ENCODE measurements around the gene TENT4A. TPM values are rescaled to one million over a fixed set of nuclear protein-coding genes. Genes with fewer than 3 reads are reported as not detected.

TENT4A gene
- total RNA-seq, 1 experiment from 2014 or later: 29.2 TPM

GRCh38 chr5:6704361-6704851 is 8.8 kb upstream of the TENT4A start:
- H3K27ac Mint-ChIP-seq: no peak overlapping the region

GRCh38 chr5:6705088-6705487 is 8.1 kb upstream of the TENT4A start:
- DNase-seq (ENCODE audit: low spot score) (no peak), ATAC-seq (no peak)
- Mint-ChIP-seq H3K9me3 (no peaks in the 10 kb centered on the region), H3K4me1 (peaks cover 17% of the 10 kb centered on the region), H3K36me3 (no peaks in the 10 kb centered on the region), H3K27me3 (ENCODE audit: low read depth) (peaks cover 4% of the 10 kb centered on the region), H3K4me3 (no peak overlapping the region), H3K27ac (no peak overlapping the region)
- TF ChIP-seq USF1 (CRISPR knock-in tag; IDR thresholded peaks at IDR 0.05): no peak
- no peak for TF ChIP-seq GRHL2 (CRISPR knock-in tag; IDR thresholded peaks at IDR 0.05; ENCODE audit: insufficient replicate concordance, severe bottlenecking)
- TF ChIP-seq CREM (CRISPR knock-in tag; IDR thresholded peaks at IDR 0.05): no peak
- TF ChIP-seq ATF2 (CRISPR knock-in tag; IDR thresholded peaks at IDR 0.05; ENCODE audit: borderline replicate concordance, low read depth): no peak
- TF ChIP-seq ESRRA (CRISPR knock-in tag; IDR thresholded peaks at IDR 0.05; ENCODE audit: borderline replicate concordance): no peak
- TF ChIP-seq MYBL2 (CRISPR knock-in tag; IDR thresholded peaks at IDR 0.05): no peak
- TF ChIP-seq PRRX2 (CRISPR knock-in tag; IDR thresholded peaks at IDR 0.05): no peak
- TF ChIP-seq CDX4 (CRISPR knock-in tag; IDR thresholded peaks at IDR 0.05; ENCODE audit: borderline replicate concordance): no peak
- no peak for TF ChIP-seq ATF1 (CRISPR knock-in tag; IDR thresholded peaks at IDR 0.05)
- no peak for TF ChIP-seq NR1H2 (CRISPR knock-in tag; IDR thresholded peaks at IDR 0.05)
- no peak for TF ChIP-seq ZNF396 (CRISPR knock-in tag; IDR thresholded peaks at IDR 0.05; ENCODE audit: borderline replicate concordance)
- no peak for TF ChIP-seq FOXP1 (CRISPR knock-in tag; IDR thresholded peaks at IDR 0.05; ENCODE audit: borderline replicate concordance)
- TF ChIP-seq SP1 (CRISPR knock-in tag; conservative IDR thresholded peaks at IDR 0.05): no peak
- ChIA-PET POLR2A (no interaction called here), CTCF (no interaction called here)

More at GRCh38 chr5:6704361-6704851, 8.8 kb upstream of the TENT4A start:
- H3K4me1 Mint-ChIP-seq: peaks cover 21% of the 10 kb centered on the region
- no peak overlapping the region for H3K4me3 Mint-ChIP-seq
- ATAC-seq: no peak
- POLR2A ChIA-PET: no interaction called here
- TF ChIP-seq ZNF317 (CRISPR knock-in tag; IDR thresholded peaks at IDR 0.05; ENCODE audit: borderline replicate concordance, low read depth) (no peak), ELF4 (CRISPR knock-in tag; IDR thresholded peaks at IDR 0.05; ENCODE audit: low read depth) (no peak), ZNF219 (CRISPR knock-in tag; IDR thresholded peaks at IDR 0.05; ENCODE audit: borderline replicate concordance) (no peak), USF1 (CRISPR knock-in tag; IDR thresholded peaks at IDR 0.05) (no peak), ZNF121 (CRISPR knock-in tag; IDR thresholded peaks at IDR 0.05) (no peak), ZNF281 (CRISPR knock-in tag; IDR thresholded peaks at IDR 0.05) (no peak), CTCF (IDR thresholded peaks at IDR 0.05) (no peak), MAX (CRISPR knock-in tag; IDR thresholded peaks at IDR 0.05) (no peak), KAT7 (CRISPR knock-in tag; IDR thresholded peaks at IDR 0.05; ENCODE audit: borderline replicate concordance) (no peak), TEAD1 (CRISPR knock-in tag; IDR thresholded peaks at IDR 0.05) (no peak), NR2C2 (CRISPR knock-in tag; IDR thresholded peaks at IDR 0.05) (no peak), ZNF396 (CRISPR knock-in tag; IDR thresholded peaks at IDR 0.05; ENCODE audit: borderline replicate concordance) (no peak), SMAD3 (CRISPR knock-in tag; IDR thresholded peaks at IDR 0.05; ENCODE audit: borderline replicate concordance) (no peak)
- H3K9me3 Mint-ChIP-seq: no peaks in the 10 kb centered on the region
- no peaks in the 10 kb centered on the region for H3K36me3 Mint-ChIP-seq
- H3K27me3 Mint-ChIP-seq (ENCODE audit: low read depth): peaks cover 2% of the 10 kb centered on the region
- no peak for DNase-seq (ENCODE audit: low spot score)
- CTCF ChIA-PET: no interaction called here

Data from WTC11 (cell line).